ENCODE measurements around the gene POLR3H.

POLR3H gene

GRCh38 chr22:41548830-41549211 lies 4.6 kb upstream of the POLR3H start:
- H3K4me3 ChIP-seq = no peak overlapping the region
- H3K27me3 ChIP-seq = no peaks in the 10 kb centered on the region
- intact Hi-C loops (cut with DNase I; ENCODE audit: low total_unique reads) = no loop called here
- no peaks in the 10 kb centered on the region for H3K36me3 ChIP-seq
- TF ChIP-seq, protein P1, sequence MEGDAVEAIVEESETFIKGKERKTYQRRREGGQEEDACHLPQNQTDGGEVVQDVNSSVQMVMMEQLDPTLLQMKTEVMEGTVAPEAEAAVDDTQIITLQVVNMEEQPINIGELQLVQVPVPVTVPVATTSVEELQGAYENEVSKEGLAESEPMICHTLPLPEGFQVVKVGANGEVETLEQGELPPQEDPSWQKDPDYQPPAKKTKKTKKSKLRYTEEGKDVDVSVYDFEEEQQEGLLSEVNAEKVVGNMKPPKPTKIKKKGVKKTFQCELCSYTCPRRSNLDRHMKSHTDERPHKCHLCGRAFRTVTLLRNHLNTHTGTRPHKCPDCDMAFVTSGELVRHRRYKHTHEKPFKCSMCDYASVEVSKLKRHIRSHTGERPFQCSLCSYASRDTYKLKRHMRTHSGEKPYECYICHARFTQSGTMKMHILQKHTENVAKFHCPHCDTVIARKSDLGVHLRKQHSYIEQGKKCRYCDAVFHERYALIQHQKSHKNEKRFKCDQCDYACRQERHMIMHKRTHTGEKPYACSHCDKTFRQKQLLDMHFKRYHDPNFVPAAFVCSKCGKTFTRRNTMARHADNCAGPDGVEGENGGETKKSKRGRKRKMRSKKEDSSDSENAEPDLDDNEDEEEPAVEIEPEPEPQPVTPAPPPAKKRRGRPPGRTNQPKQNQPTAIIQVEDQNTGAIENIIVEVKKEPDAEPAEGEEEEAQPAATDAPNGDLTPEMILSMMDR (IDR thresholded peaks at IDR 0.05) = no peak
- no peak overlapping the region for H3K27ac ChIP-seq
- no peaks in the 10 kb centered on the region for H3K9me3 ChIP-seq
- no peak for DNase-seq
- peaks cover 0 to 15% (median 2%) of the 10 kb centered on the region in 4 donors for H3K4me1 ChIP-seq

GRCh38 chr22:41544671-41545476 lies 604 bp upstream of the POLR3H start:
- H3K27me3 ChIP-seq = no peaks in the 10 kb centered on the region
- peak overlapping the region; percentile 90 to 95 for H3K27ac ChIP-seq
- H3K9me3 ChIP-seq = no peaks in the 10 kb centered on the region
- H3K4me3 ChIP-seq = peak overlapping the region; percentile 81 to 95
- TF ChIP-seq, protein P1 (IDR thresholded peaks at IDR 0.05) = no peak
- peaks cover 0 to 9% (median 6%) of the 10 kb centered on the region in 3 donors for H3K36me3 ChIP-seq
- intact Hi-C loops (cut with DNase I; ENCODE audit: low total_unique reads) = loop anchor here (5.0 kb wide), 1 partner anchor 77 kb away; the partner anchor contains the start of genes DESI1 and XRCC6
- H3K4me1 ChIP-seq = peaks cover 0 to 35% (median 20%) of the 10 kb centered on the region in 4 donors
- DNase-seq = no peak

- Histone ChIP-seq H3K27me3 (no peaks in the 10 kb centered on the region), H3K36me3 (peaks cover 0 to 32% (median 17%) of the 10 kb centered on the region in 3 donors), H3K9me3 (no peaks in the 10 kb centered on the region), H3K4me3 (no peak overlapping the region), H3K27ac (peak overlapping the region; percentile 31 to 95), H3K4me1 (peaks cover 0 to 35% (median 20%) of the 10 kb centered on the region in 4 donors)
- TF ChIP-seq, protein P1 (IDR thresholded peaks at IDR 0.05) = no peak
- DNase-seq = no peak
- intact Hi-C loops (cut with DNase I; ENCODE audit: low total_unique reads) = loop anchor here (5.0 kb wide), 1 partner anchor 80 kb away; the partner anchor contains the start of genes DESI1 and XRCC6
These were observed 2.0 kb downstream of the POLR3H start for GRCh38 chr22:41542224-41542623.

DNA sequence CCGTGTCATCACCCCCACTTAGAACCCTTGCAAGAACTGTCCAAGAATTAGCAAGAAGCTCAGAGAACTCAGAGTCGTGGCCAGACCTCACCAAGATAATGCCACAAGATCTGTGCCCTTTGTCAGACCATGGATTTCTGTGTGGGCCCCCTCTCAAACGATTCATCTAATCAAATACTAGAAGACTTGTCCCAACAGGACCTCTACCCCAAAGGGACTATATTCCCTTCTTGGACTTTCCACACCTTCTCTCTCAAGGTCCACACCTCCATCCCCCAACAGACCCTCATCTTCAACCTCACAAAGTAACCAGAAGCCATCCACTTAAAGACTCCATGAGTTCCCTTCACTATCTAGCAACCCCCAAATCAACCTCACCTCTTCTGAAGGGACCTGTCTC lies 2.8 kb downstream of the POLR3H start:
- no peaks in the 10 kb centered on the region for H3K27me3 ChIP-seq
- H3K9me3 ChIP-seq = no peaks in the 10 kb centered on the region
- no peak for DNase-seq
- peaks cover 0 to 35% (median 20%) of the 10 kb centered on the region in 4 donors for H3K4me1 ChIP-seq
- intact Hi-C loops (cut with DNase I; ENCODE audit: low total_unique reads) = loop anchor here (5.0 kb wide), 1 partner anchor 81 kb away; the partner anchor contains the start of genes DESI1 and XRCC6
- peak overlapping the region in 1 of 2 donors; percentile 30 for H3K27ac ChIP-seq
- peaks cover 0 to 36% (median 17%) of the 10 kb centered on the region in 3 donors for H3K36me3 ChIP-seq
- TF ChIP-seq, protein P1 (IDR thresholded peaks at IDR 0.05) = no peak
- no peak overlapping the region for H3K4me3 ChIP-seq

- peaks cover 0 to 34% (median 20%) of the 10 kb centered on the region in 4 donors for H3K4me1 ChIP-seq
- H3K4me3 ChIP-seq = no peak overlapping the region
- H3K9me3 ChIP-seq = no peaks in the 10 kb centered on the region
- H3K27me3 ChIP-seq = no peaks in the 10 kb centered on the region
- peaks cover 0 to 46% (median 17%) of the 10 kb centered on the region in 3 donors for H3K36me3 ChIP-seq
- TF ChIP-seq, protein P1 (IDR thresholded peaks at IDR 0.05) = no peak
- intact Hi-C loops (cut with DNase I; ENCODE audit: low total_unique reads) = loop anchor here (5.0 kb wide), 1 partner anchor 82 kb away; the partner anchor contains the start of genes DESI1 and XRCC6
- DNase-seq = no peak
- H3K27ac ChIP-seq = no peak overlapping the region
These were observed 3.9 kb downstream of the POLR3H start for GRCh38 chr22:41540365-41540764.

Data from tibial artery (tissue), 4 donors.